Loucy (cell line): ENCODE results near the gene NUP205.

Experiments used
- H2AFZ ChIP-seq: fragments of 200-600 bp; sonication (generic); 2 replicates; pipeline ENCODE4 v1.6.0; 2016; ENCODE audit warnings: antibody characterized with exemption, mild to moderate bottlenecking, low read length, moderate library complexity
- H3F3A ChIP-seq: fragments of 200-600 bp; 2 replicates; pipeline ENCODE4 v1.6.0; 2016; ENCODE audit warnings: antibody characterized with exemption, low read depth, mild to moderate bottlenecking
- H3K27me3 ChIP-seq: fragments of 200-600 bp; sonication (generic); 2 replicates; pipeline ENCODE4 v1.6.1; 2014; ENCODE audit warnings: low read length, mild to moderate bottlenecking; ENCODE audit not compliant: insufficient read depth, poor library complexity, severe bottlenecking
- H3K36me3 ChIP-seq: fragments of 200-600 bp; sonication (generic); 2 replicates; pipeline ENCODE4 v1.6.1; 2016; ENCODE audit warnings: low read length; ENCODE audit not compliant: insufficient read depth
- H3K4me1 ChIP-seq: fragments of 200-600 bp; sonication (generic); 2 replicates; pipeline ENCODE4 v1.5.1; 2014; ENCODE audit warnings: low read length, mild to moderate bottlenecking; ENCODE audit not compliant: insufficient read depth, poor library complexity, severe bottlenecking
- H3K4me2 ChIP-seq: fragments of 200-600 bp; sonication (generic); 2 replicates; pipeline ENCODE4 v1.6.0; 2014; ENCODE audit warnings: antibody characterized with exemption, low read length, low read depth, mild to moderate bottlenecking; ENCODE audit not compliant: poor library complexity, severe bottlenecking
- H3K4me3 ChIP-seq: fragments of 200-600 bp; sonication (generic); 2 replicates; pipeline ENCODE4 v1.5.1; 2014; ENCODE audit warnings: low read length, mild to moderate bottlenecking, mixed read lengths; ENCODE audit not compliant: poor library complexity, severe bottlenecking
- H3K79me2 ChIP-seq: fragments of 200-600 bp; sonication (generic); 2 replicates; pipeline ENCODE4 v1.6.1; 2014; ENCODE audit warnings: low read length; ENCODE audit not compliant: insufficient read depth
- H3K9ac ChIP-seq: fragments of 200-600 bp; sonication (generic); 2 replicates; pipeline ENCODE4 v1.6.0; 2014; ENCODE audit warnings: mild to moderate bottlenecking, low read depth, low read length, moderate library complexity; ENCODE audit not compliant: poor library complexity, severe bottlenecking
- H3K9me2 ChIP-seq: fragments of 200-600 bp; sonication (generic); replicated peaks from 2 replicates; pipeline ENCODE4 v1.6.1; 2016; ENCODE audit warnings: low read depth, low read length, mixed read lengths
- H3K9me3 ChIP-seq: fragments of 200-600 bp; sonication (generic); 2 replicates; pipeline ENCODE4 v1.6.1; 2014; ENCODE audit warnings: mild to moderate bottlenecking, antibody characterized with exemption, low read length, low read depth; ENCODE audit not compliant: insufficient read depth
- H4K20me1 ChIP-seq: fragments of 200-600 bp; sonication (generic); 2 replicates; pipeline ENCODE4 v1.6.0; 2014; ENCODE audit warnings: antibody characterized with exemption, low read length, mild to moderate bottlenecking; ENCODE audit not compliant: insufficient read depth, poor library complexity, severe bottlenecking
- EZH2phosphoT487 ChIP-seq: fragments of 200-600 bp; IDR thresholded peaks from 2 replicates; pipeline ENCODE4 v1.6.1; 2018; ENCODE audit warnings: antibody characterized with exemption, mild to moderate bottlenecking, moderate library complexity, borderline replicate concordance
- TF ChIP-seq, protein P1 (sequence below): fragments of 200-600 bp; sonication (generic); conservative IDR thresholded peaks from 2 replicates; pipeline ENCODE4 v1.5.1; 2014; ENCODE audit warnings: mild to moderate bottlenecking, antibody characterized with exemption, low read length

Gene NUP205

DNA sequence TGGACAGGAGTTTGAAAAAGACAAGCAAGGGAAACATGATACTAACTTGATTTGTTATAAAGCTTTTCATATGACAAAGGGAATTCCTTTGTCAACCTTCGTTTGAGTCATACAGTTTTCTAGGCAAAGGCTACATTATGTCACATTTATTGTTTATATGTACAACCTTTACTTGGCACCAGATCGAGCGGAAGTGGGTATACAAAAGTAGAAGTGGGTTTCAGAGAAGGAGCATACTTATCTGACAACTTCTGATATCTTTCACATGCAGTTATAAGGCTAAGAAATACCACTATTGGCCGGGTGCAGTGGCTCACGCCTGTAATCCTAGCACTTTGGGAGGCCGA, 115.6 kb downstream of the NUP205 start:
- Histone ChIP-seq H3K36me3 (peaks cover 40% of the 10 kb centered on the region; the same call in 1 of the 2 replicates), H3K4me2 (no peak overlapping the region), H3K27me3 (no peaks in the 10 kb centered on the region), H3K9me3 (no peaks in the 10 kb centered on the region), H3K4me1 (no peaks in the 10 kb centered on the region), H3F3A (no peaks in the 10 kb centered on the region), H3K9ac (no peak overlapping the region), H3K9me2 (no peaks in the 10 kb centered on the region), H3K79me2 (peaks cover 27% of the 10 kb centered on the region), H4K20me1 (no peaks in the 10 kb centered on the region), H3K4me3 (no peak overlapping the region), H2AFZ (no peak overlapping the region)
- TF ChIP-seq, protein P1, sequence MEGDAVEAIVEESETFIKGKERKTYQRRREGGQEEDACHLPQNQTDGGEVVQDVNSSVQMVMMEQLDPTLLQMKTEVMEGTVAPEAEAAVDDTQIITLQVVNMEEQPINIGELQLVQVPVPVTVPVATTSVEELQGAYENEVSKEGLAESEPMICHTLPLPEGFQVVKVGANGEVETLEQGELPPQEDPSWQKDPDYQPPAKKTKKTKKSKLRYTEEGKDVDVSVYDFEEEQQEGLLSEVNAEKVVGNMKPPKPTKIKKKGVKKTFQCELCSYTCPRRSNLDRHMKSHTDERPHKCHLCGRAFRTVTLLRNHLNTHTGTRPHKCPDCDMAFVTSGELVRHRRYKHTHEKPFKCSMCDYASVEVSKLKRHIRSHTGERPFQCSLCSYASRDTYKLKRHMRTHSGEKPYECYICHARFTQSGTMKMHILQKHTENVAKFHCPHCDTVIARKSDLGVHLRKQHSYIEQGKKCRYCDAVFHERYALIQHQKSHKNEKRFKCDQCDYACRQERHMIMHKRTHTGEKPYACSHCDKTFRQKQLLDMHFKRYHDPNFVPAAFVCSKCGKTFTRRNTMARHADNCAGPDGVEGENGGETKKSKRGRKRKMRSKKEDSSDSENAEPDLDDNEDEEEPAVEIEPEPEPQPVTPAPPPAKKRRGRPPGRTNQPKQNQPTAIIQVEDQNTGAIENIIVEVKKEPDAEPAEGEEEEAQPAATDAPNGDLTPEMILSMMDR = no peak
- TF ChIP-seq EZH2phosphoT487 = no peak

DNA sequence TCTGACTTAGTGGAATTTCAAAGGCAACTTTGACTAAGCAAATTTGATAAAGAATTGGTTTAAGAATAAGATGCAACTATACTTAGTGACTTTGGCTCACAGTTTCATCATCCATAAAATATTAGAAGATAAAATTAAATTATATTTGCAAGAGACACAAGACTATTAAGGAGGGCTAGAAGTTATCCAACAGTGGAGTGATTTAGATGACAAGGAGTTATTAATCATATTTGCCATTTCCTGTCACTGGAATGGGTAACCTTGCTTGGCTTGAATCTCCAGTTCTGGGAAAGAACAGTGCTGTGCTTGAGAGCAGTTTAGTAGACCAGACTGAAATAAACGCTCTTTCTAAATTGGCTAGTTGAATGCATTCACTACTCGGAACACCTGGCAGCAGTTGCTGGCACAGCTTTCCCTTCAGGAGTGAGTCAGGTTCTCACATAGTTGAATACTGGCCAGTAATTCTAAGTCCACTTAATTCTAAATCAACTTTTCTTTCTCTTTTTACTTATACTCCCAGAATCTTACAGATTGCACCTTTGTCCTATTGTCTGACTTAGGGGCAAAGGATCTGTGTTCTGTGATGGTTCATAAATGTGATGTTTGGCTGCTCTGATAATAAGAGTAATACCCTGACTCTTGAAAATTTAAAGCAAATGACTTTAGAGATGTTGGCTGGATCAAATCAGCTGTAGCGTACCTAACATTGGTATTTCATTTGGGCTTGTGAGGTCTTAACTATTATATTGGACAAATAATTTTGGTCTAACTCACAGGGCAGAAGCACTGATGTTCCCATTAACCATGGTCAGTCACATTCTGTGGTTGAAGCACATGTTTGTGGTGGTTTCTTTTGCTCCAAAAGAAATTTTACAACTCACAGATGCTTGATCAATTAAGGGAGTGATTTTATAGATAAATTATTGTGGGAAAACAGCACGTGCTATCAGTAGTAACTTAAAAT, 121.2 kb downstream of the NUP205 start:
- Histone ChIP-seq H3K27me3 (no peaks in the 10 kb centered on the region), H3K4me1 (no peaks in the 10 kb centered on the region), H2AFZ (no peak overlapping the region), H3K9ac (no peak overlapping the region), H4K20me1 (no peaks in the 10 kb centered on the region), H3K9me2 (no peaks in the 10 kb centered on the region), H3K79me2 (no peaks in the 10 kb centered on the region), H3K36me3 (peaks cover 27% of the 10 kb centered on the region; the same call in 1 of the 2 replicates), H3F3A (no peaks in the 10 kb centered on the region), H3K9me3 (no peaks in the 10 kb centered on the region), H3K4me3 (no peak overlapping the region), H3K4me2 (no peak overlapping the region)
- no peak for TF ChIP-seq EZH2phosphoT487
- TF ChIP-seq, protein P1 = no peak

DNA sequence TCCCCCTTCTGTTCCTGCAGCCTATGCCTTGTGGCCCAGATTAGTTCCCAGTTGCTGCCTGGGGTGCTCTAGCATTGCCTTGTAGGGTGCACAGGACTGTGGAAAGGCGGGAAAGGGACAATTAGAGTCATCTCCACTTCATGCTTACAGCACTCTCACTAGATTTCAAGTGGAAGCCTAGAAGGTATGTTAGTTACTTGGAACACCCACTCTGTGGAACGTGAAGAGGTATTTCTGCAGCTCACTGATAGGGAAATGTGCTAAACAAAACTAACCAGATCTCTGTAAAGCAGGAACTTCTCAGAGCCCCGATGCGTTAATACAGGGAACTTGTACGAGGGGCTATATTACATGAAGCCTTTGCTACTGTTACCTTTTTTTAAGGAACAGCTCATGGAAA, 124.0 kb downstream of the NUP205 start:
- no peaks in the 10 kb centered on the region for H3K9me3 ChIP-seq
- no peak overlapping the region for H3K9ac ChIP-seq
- H4K20me1 ChIP-seq = no peaks in the 10 kb centered on the region
- no peak overlapping the region for H3K4me2 ChIP-seq
- H3K36me3 ChIP-seq = peaks cover under 1% of the 10 kb centered on the region; the same call in 1 of the 2 replicates
- no peaks in the 10 kb centered on the region for H3K27me3 ChIP-seq
- H3K79me2 ChIP-seq = no peaks in the 10 kb centered on the region
- TF ChIP-seq, protein P1 = no peak
- TF ChIP-seq EZH2phosphoT487 = no peak
- H3F3A ChIP-seq = no peaks in the 10 kb centered on the region
- H3K4me3 ChIP-seq = no peak overlapping the region
- H2AFZ ChIP-seq = no peak overlapping the region
- no peaks in the 10 kb centered on the region for H3K4me1 ChIP-seq
- H3K9me2 ChIP-seq = no peaks in the 10 kb centered on the region
